Ishikawa (cell line): ENCODE data around the gene PTPRM.

ENCODE experiments used
- EGR1 ChIP-seq: IDR thresholded peaks from 2 replicates; pipeline ENCODE4 v1.6.1; 2012
- FOXM1 ChIP-seq: IDR thresholded peaks from 2 replicates; pipeline ENCODE4 v1.6.1; 2012; ENCODE audit warnings: low read depth, borderline replicate concordance
- MAX ChIP-seq: IDR thresholded peaks from 2 replicates; pipeline ENCODE4 v1.6.1; 2012
- NFIC ChIP-seq: IDR thresholded peaks from 2 replicates; pipeline ENCODE4 v1.6.1; 2012
- RAD21 ChIP-seq: IDR thresholded peaks from 2 replicates; pipeline ENCODE4 v1.6.1; 2012; ENCODE audit warnings: low read depth
- YY1 ChIP-seq: IDR thresholded peaks from 2 replicates; pipeline ENCODE4 v1.6.1; 2012; ENCODE audit warnings: low read depth
- TF ChIP-seq, protein P1 (sequence below): IDR thresholded peaks from 2 replicates; pipeline ENCODE4 v1.6.1; 2012

- no peak for TF ChIP-seq NFIC
- TF ChIP-seq MAX: no peak
- TF ChIP-seq RAD21: no peak
- TF ChIP-seq FOXM1: no peak
- TF ChIP-seq YY1: no peak
- TF ChIP-seq, protein P1, sequence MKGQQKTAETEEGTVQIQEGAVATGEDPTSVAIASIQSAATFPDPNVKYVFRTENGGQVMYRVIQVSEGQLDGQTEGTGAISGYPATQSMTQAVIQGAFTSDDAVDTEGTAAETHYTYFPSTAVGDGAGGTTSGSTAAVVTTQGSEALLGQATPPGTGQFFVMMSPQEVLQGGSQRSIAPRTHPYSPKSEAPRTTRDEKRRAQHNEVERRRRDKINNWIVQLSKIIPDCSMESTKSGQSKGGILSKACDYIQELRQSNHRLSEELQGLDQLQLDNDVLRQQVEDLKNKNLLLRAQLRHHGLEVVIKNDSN: no peak
- no peak for TF ChIP-seq EGR1
Measured at GRCh38 chr18:7661207-7661606, 94.1 kb downstream of the PTPRM start.
